Measurements from ENCODE around the gene SLC43A3.

GRCh38 chr11:57460022-57460757 lies 33.3 kb upstream of the SLC43A3 start, which contains the start of gene RTN4RL2:
- no peak for TF ChIP-seq REST (IDR thresholded peaks at IDR 0.05; ENCODE audit: insufficient replicate concordance, low read depth)
- TF ChIP-seq POLR2AphosphoS5 (IDR thresholded peaks at IDR 0.05; ENCODE audit: low read depth), result no peak
